Fibroblast of gingiva (primary cell): ENCODE results near the gene CASTOR1.
A peak's percentile ranks its signal among the peaks of the same experiment; 100 is the strongest.

ENCODE experiments used
- DNase-seq: peaks from one replicate; pipeline ENCODE4 v3.0.0-alpha.2; 2011; ENCODE audit warnings: low read depth

Gene CASTOR1

DNA sequence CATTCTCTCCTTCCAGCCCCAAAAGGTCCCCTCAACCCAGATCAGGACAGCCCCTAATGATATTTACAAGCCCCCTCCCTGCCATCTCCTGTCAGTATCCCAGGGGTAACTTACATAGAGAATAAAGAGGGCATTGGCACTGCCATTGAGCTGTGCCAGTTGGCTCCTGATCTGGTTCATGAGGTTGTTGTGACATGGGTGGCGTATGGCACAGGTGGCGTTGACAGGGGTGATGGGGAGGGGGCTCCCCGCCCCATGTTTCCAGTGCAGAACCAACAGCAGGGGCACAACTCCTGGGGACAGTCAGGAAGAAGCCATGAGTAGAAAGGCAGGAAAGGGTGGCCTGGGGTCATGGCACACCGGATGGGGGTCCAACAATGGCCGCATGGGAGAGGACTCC is 44.7 kb downstream of the CASTOR1 start:
- DNase-seq: no peak

DNA sequence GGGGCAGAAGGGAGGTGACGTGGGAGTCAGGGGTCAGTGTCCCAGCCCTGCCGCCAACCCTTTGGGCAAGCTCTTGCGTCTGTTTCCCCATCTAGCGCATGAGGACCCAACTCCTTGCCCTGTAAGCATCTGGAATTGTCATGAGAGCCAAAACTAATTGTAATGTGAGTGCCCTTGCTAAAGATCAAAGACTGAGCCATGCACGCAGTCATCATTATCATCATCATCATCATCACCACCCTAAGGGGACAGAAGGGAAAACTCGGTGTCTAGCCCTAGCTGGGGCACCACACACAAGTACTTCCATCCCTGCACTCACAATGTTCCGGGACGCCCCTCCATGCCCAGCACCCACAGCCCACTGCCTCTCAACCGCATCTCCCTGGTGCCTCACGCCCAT is 45.2 kb downstream of the CASTOR1 start:
- no peak for DNase-seq

DNA sequence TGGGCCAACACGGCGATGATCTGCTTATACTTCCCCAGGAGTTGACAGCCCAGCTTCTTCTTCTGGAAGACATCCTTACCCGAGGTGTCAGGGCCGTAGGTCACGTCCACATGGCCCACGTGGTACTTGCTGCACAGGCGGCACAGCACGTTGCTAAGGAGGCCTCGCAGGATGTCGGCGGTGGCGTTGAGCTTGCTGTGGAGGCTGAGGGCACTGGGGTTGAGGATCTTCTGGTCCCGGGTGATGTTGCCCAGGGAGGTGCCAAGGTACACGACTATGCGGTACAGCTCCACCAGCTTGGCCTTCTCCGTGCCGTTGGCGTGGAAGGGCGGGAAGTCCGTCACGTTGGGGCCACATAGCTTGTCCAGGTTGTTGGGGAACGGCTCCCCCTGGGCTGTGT is 45.6 kb downstream of the CASTOR1 start:
- no peak for DNase-seq

DNA sequence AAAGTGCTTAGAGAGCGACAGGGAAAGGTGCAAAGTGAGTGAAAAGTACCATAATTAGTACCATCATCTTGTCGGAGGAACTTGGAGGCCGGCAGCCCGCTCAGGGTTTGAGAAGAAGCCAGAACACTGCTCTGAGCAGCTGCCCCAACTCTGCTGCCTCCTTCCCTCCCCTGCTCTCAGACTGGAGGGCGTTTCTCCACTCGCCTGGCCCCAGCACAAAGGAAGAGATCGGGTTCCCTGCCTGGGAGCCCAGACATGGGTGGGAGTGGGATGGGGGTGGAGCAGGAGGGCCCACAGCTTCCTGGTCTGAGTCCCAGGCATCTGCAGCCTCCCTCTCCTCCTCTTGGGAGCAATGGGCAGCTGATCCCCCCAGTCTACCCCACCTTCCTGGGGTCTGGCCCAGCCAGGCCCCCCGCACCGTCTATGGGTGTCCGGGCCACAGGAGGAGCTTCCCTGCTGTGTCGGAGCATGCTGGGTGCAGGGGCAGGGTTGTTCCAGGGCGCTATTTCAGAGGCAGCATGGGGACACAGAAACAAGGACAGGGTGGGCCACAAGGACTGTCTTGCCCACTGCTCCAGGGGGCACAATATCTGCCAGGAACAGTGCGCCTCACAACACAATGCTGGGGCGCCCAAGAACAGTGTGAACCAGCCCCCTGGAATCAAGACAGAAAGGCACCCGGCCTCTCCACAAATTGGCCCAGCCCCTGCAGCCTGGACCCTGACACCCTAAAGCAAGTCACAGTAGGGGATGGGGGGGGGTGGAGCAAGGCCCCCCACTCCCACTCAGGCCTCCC is 47.5 kb downstream of the CASTOR1 start:
- no peak for DNase-seq

DNA sequence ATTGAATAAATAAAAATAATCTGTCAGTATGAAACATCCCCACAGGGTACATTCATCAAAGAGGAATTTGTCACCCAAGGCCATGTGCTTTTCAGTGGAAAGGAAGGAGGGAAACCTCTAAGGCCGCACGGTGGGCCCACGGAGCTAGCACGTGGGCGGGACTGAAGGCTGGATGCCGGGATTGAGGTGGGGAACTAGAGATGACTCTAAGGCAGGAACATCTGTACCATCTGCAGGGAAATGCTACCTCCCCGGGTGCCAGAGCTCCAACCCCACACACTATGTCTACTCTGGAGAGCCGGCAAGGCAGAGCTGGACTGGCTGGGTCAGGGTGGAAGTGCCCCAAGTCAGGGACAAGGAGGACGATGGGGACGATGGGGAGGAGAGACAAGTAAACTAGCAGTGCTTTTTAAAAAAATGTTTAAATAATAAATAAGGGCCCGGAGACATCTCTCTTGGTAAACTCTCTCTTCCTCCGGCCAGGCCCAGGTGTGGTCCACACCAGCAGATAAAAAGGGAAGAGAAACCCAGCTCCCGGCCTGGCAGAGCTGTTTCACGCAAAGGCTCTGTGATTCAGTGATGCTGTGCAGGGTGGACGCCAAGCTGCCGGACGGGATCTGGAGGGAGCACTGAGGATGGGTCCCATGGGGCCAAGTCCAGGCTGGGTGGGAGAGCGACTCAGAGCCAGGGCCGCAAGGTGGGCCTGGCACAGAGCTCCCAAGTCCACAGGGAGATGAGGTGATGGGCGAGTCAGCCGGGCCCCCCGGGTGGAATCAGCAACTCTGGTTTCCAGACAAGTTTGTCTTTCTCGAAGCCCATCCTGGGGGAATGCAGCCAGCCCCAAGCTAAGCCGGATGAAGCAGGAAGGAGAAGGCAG is 48.5 kb downstream of the CASTOR1 start:
- DNase-seq: no peak

DNA sequence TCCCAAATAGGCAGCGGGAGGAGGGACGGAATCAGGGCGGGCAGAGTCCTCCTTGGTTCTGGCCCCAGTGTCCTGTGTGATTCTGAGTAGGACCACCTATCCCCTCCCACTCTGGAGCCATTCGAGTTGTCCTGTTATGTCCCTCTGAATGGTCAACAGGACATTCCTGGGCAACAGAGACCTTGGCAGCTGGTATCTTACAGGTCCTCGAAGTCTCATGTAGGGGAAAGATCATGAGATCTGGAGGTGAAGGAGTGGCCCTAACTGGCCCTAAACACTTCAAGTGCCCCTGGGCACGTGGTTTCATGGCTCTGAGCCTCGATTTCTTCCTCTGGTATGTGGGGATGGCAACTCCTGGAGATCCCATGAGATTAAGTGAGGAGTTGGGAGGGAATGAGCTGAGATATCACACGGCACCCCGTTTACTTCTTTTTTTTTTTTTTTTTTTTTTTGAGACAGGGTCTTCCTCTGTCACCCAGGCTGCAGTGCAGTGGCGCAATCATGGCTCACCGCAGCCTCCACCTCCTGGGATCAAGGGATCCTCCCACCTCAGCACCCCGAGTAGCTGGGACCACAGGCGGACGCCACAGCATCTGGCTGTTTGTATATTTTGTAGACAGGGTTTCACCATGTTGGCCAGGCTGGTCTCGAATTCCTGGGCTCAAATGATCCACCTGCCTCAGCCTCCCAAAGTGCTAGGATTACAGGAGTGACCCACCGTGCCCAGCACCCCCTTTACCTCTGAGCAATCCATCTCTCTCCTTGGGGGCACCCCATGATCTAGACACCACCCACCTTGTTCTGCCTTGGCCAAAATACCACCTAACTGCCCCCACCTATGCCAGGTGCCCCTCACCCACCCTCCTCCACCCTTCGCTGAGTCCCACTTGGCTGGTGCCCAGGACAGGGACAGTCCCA is 49.6 kb downstream of the CASTOR1 start:
- DNase-seq: no peak

DNA sequence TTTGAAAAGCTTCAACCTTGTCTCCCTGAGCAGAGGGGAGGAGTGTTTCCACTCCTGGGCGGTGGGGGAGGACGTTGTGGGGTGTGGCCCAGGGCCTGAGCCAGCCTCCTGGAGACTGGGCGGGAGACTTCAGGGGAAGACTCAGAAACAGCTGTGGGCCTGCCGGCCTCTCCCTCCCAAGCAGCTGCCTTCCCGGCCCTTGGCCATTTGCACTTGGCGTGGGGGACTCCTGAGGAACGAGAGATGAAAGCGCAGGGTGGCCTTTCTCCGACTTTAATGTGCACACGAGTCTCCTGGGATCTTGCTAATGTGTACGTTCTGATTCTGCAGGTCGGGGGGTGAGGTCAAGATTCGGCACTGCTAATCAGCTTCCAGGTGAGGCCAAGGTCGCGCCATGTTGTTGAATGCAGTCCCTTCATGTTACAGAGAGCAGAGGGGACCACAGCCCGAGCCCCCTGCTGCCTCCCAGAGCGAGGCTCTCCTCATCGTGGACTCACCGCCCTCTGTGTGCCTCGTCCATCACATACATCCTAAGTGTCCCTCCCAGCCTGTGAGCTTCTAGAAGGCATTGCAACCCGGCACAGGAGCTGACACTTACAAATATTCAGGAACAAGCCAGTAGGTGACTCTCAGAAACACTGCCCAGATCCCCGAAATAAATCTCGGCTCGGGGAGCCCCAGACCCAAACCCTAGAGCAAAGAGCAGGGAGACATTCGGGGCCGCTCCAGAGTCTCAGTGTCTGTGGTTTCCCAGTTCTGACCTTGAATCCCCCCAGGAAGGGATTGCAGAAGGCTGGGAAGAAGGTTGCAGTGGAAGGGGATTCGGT is 50.4 kb downstream of the CASTOR1 start:
- no peak for DNase-seq

DNA sequence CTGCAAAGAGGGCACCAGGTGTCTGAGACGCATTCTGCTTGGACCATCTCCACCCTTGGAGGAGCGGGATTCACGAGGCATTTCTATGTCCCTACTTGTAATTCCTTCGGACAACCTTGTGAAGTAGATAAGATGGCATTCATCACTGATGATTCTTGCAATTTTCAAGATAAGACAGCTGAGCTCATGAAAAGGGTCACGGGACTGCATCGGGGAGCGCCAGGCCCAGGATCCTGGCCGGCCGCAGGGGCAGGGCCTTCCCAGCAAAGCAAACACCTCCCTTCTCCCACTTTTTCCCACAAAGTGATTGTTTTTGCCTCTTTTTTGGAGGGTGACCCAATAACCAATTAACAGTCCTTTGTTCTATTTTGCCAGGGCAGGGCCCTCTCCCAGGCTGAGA is 51.2 kb downstream of the CASTOR1 start:
- DNase-seq: no peak

DNA sequence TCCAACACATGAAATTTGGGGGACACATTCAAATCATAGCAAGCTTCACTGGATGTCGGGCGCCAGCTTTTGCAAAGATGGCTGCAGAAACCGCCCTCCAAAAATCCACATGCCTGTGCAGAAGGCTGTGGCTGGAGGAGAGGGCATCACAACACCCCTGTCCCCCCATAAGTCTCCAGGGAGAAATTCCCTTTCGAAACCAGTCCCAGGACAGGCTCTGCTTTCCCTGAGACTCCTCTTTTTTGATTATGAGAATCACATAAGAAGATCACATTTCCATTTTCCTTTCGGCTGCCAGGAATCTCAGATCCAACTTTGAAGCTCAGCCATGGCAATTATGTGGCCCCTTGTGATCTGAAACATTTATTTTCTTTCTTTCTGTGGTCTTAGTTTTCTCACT is 52.4 kb downstream of the CASTOR1 start:
- DNase-seq: no peak

DNA sequence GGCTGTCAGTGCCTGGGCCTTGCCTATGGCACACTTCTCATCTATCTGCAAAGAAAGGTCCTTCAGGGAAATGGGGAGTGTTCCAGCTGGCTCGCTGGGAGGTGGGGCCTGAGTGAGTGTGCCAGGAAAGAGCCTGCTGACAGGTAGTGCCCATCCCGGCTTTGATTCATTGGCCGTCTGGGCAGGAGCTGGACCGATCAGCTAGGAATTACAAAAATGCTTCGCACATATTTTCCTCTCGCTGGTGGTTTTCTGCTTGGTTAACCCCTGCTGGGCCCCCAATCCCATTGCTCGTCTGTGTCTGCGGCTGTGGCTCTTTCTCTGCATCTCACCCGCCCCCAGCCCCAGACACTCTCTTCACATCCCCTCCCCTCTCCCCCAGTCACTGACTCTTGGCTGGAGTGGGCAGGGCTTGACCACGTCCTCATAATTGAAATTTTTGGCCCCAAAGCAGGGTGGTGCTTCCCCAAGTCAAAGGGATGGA is 53.6 kb downstream of the CASTOR1 start:
- peak; percentile 5 for DNase-seq
